HG03025 (cell line): ENCODE data around the gene TFCP2.
"Not testable (repeated sequence)": the region's sequence is repeated elsewhere in the genome, so short reads cannot be mapped to it uniquely, and the experiment has no call there.

ENCODE experiments used
- ATAC-seq: cut with Tn5 transposase; IDR thresholded peaks from one replicate; pipeline ENCODE4 v1.9.1; 2021; ENCODE audit warnings: mild to moderate bottlenecking, moderate library complexity; ENCODE audit not compliant: unreplicated experiment, low FRiP score

Gene TFCP2, protein sequence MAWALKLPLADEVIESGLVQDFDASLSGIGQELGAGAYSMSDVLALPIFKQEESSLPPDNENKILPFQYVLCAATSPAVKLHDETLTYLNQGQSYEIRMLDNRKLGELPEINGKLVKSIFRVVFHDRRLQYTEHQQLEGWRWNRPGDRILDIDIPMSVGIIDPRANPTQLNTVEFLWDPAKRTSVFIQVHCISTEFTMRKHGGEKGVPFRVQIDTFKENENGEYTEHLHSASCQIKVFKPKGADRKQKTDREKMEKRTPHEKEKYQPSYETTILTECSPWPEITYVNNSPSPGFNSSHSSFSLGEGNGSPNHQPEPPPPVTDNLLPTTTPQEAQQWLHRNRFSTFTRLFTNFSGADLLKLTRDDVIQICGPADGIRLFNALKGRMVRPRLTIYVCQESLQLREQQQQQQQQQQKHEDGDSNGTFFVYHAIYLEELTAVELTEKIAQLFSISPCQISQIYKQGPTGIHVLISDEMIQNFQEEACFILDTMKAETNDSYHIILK

DNA sequence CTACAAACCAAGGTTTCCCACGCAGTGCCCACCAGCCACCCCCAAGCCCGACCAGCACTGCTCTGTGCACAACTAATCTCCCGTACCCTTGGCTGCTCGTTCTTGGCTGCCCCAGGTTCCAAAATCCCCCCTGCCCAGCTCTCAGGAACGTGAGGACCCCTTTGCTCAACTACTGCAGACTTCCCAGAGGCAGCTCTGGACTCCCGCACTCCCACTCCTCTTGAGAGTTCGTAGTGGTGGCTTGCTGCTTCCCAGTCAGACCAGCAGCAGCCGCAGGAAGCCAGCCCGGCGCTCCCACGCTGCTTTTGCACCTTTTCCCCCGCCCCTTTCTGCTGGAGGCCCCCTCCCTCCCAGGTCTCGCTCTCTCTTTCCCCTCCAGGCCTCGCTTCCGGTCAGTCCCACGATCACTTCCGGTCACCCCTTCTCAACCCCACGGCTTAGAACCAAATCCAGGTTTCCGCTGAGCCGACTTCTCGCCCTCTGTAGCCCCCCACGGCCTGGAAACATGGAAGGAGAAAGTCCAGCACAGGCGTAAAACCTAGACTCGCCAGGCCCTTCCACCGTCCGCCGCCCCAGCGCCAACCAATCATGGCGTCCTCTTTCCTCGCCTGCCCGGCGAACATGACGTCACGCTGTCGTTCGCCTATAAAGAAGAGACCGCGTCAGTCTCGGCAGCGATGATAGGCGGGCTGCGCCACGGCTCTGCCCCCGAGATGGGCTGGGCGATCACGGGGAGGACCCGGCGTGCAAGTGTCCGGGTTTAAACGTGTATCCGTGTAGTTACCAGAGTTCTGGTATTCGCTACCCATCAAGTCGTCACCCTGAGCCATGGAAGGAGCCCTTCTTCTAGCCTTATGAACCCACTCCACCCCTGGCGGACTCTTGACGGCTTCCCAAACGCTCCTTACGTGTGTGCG, at the start of gene TFCP2:
TSS of gene TFCP2 (minus strand) at position 621 of the 917 bp plus-strand sequence. CDS start 713 bp downstream, outside the sequence.
- peak; percentile 76 for ATAC-seq

DNA sequence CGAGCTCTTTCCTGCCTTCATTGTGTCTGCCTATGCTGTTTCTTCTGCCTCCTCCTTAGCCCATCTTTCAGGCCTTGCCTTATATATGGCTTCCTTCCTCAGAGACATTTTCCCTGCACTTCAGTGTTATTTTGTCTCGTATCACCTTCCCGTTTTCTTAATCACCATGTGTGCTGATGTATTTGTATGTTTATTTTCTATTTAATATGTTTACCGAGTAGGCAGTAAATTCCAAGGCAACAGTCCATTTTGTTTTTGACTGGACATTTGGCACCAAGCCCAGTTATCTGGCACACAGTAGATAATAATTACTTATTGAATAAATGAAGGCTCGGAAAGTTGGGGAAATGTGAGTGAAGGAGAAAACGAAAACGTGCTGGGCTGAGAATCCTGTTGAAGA, 49.5 kb upstream of the TFCP2 start:
- ATAC-seq: no peak

DNA sequence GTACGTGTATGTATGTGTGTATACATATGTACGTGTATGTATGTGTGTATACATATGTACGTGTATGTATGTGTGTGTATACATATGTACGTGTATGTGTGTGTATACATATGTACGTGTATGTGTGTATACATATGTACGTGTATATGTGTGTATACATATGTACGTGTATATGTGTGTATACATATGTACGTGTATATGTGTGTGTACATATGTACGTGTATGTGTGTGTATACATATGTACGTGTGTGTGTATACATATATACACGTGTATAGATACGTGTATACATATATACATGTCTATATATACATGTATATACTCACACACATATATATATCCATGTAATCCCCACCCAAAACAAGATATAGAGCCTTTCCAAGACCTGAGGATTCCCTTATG, 46.9 kb upstream of the TFCP2 start:
- not testable (repeated sequence) for ATAC-seq

DNA sequence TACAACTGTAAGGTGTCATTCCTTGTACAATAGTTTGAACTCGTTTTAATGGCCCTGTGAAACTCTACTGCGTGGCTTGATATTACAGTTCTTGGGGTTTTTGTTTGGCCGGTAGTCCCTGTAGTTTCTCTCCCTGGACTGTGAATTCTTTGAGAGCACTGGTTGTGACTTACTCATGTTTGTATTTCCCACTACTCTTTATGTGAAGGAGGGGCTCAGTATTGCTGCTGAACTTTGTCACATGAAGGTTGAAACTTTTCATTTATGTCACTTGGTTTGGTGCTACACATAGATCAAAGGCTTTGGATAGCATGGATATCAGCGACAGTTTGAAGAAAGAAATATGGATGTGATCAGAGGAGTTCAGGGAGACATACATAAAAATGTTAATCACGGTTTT, 46.4 kb upstream of the TFCP2 start:
- no peak for ATAC-seq

- no peak for ATAC-seq
These were observed 45.7 kb upstream of the TFCP2 start for GRCh38 chr12:51218607-51219161.

DNA sequence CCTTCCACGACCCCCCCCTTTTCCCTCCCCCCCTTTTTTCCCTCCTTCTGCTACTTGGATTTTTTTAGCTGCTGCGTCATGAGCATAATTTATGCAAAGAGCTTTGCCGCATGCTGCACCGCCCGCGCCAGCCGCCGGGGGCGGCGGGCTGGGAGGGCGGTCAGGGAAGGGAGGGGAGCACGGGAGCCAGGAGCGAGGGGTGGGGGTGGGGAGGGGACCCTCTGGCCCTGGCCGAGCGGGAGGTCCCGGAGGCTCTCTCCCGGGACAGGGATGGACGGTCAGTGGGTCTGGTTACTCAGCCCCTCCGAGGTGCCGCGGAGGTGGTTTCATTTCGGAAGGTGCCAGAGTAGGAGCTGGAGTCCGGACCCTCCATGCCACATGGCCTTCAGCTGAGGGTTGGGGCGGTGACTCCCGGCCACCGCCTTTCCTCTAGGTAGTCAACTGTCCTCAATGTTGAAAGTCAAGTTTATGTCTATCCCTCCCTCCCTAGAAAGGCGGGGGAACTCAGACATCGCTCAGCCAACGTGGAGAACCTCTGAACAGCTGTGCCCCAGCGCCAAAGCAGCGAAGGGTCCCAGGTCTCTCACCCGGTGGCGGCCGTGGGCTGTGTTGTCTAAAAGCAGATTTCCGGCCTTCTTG, 45.2 kb upstream of the TFCP2 start, which contains the start of gene POU6F1:
TSS of gene POU6F1 (minus strand) at position 95 of the 639 bp plus-strand sequence. CDS start 11,226 bp downstream, outside the sequence.
- ATAC-seq: peak; percentile 51

DNA sequence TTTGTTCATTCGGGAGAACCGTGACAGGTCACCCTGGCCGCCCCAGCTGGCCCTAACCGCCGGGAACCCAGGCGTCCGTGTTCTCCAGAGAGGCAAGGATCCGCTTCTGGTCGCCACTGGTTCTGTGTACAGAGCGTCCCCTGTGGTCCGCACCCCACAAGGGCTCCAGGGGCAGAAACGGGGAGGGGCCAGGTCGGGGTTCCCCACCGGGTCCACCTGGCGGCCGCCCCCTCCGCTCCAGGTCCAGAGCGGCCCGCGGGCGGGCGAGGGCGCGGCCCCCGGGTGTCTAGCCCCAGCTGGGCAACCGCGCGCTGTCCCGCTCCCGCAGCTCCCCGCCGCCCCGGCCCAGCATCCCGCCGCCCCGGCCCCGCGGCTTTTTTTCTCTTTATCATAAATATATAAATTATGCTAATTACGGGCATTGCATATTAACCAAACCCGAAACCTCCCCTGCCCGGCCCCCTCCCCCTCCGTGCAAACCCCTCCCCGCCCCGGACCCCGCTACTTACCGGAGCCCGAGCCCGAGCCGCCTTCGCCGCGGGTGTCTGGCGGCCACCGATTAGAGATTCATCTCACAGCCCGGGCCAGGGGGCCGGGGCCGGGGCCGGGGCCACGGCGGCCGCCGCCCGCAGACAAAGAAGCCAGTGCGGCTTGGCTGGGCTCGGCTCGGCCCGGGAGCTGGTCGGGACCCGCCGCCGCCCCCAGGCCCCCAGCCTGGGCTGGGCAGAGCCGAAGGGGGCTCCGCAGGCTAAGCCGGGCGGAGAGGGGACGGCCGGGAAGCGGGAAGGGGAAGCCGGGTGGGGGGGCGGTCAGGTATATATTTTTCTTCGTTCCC, 44.4 kb upstream of the TFCP2 start:
- peak; percentile 32 for ATAC-seq

GRCh38 chr12:51216642-51217041, 43.7 kb upstream of the TFCP2 start:
- no peak for ATAC-seq

- no peak for ATAC-seq
These were observed 42.0 kb upstream of the TFCP2 start for GRCh38 chr12:51214895-51215294.

DNA sequence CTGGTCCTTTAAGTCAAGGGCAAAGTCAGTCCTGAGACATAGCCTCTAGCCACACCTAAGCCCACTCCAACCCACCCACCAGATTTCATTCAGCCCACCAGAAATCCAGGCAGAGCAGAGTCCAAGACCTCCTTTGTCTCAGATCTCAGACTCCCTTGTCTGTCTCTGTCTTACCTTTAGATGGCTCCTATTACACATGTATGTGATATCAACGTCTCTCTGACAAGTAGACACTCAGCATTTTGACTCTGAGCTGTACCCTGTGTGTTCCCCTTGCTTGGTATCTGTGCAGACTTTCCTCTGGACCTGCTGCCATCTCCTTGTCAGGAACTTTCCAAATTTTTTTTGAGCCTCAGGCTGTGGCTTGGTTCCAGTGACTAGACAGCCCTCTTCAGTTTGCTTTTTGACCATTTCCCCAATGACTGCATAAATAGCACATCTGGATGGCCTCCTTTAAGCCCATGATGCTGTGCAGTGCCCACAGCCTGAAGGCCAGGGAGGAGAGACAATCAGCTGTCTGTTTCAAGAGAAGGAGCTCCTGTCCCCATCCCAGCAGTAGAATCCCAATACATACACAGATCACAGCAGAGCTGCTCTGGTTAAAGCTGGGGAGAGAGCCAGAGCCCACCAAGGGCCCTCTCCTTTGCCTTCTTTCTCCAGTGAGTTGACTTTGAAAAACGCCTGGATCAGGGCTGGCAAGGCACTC, 37.9 kb upstream of the TFCP2 start:
- ATAC-seq: no peak

GRCh38 chr12:51209259-51209658, 36.3 kb upstream of the TFCP2 start:
- no peak for ATAC-seq

DNA sequence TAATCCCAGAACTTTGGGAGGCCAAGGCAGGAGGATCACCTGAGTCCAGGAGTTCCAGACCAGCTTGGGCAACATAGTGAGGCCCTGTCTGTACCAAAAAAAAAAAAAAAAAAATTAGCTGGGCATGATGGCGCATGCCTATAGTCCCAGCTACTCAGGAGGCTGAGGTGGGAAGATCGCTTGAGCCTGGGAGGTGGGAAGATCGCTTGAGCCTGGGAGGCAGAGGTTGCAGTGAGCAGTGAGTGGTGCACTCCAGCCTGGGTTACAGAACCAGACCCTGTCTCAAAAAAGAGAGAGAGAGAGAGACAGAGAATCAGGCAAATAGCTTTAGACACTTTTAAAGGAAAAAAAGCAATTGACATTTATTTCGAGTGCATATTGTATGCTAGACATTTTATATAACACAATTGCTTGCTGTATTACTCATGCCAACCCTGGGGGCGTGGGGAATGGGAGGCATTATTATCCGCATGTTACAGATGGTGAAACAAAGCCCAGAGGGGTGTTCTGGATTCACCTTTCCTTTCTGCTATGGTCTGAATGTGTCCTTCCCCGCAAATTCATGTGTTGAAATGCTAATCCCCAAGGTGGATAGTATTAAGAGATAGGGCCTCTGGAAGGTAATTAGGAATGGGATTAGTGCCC, 35.2 kb upstream of the TFCP2 start:
- no peak for ATAC-seq

GRCh38 chr12:51205350-51205749, 32.4 kb upstream of the TFCP2 start:
- ATAC-seq: no peak

GRCh38 chr12:51202718-51203117, 29.8 kb upstream of the TFCP2 start:
- no peak for ATAC-seq

DNA sequence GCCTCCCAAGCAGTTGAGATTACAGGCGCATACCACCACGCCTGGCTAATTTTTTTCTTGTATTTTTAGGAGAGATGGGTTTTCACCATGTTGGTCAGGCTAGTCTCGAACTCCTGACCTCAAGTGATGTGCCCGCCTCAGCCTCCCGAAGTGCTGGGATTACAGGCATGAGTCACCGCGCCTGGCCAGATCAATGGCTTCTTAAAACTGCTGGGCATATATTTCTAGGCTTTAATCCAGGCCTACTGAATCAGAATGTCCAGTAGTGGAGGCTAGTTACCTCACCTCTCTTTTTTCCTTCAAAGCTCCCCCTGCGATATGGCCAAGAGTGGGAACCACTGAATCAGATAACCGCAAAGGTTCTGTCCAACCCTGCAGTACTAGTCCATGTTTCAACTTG, 27.9 kb upstream of the TFCP2 start:
- ATAC-seq: no peak

- no peak for ATAC-seq
These were observed 27.2 kb upstream of the TFCP2 start for GRCh38 chr12:51200156-51200555.

GRCh38 chr12:51199366-51199945, 26.5 kb upstream of the TFCP2 start:
- ATAC-seq: no peak
